MCF 10A (cell line): ENCODE results near the gene LATS2. TPM values are rescaled to one million over a fixed set of nuclear protein-coding genes. Genes with fewer than 3 reads are reported as not detected.

Source experiments
- BruUV-seq: library from RNA; stranded (reverse); fragments of 400-500 nt; replicated peaks from 2 replicates; lab custom pipeline; 2021; lab: Mats Ljungman, UMichigan
- CTCF ChIA-PET: fragments of 300-600 bp; sonication (Branson Sonifier 250); formaldehyde crosslinking; extraction: SDS; loops from one replicate; lab custom pipeline; 2021; ENCODE audit warnings: antibody characterized with exemption, inconsistent platforms; lab: Yijun Ruan, JAX
- POLR2A ChIA-PET: fragments of 300-600, 350-650 bp; sonication (Branson Sonifier 250); formaldehyde crosslinking; extraction: SDS; loops from one replicate; lab custom pipeline; 2020; ENCODE audit warnings: antibody characterized with exemption, inconsistent platforms; lab: Yijun Ruan, JAX
- DNase-seq: peaks from one replicate; pipeline ENCODE4 v3.0.0-alpha.2; 2018; ENCODE audit not compliant: unreplicated experiment
- H3K27ac Mint-ChIP-seq: one replicate; pipeline ENCODE4 v1.8.0; 2022; ENCODE audit warnings: mild to moderate bottlenecking, low read depth, mixed read lengths; ENCODE audit not compliant: unreplicated experiment
- H3K27me3 Mint-ChIP-seq: one replicate; pipeline ENCODE4 v1.8.0; 2022; ENCODE audit warnings: mixed read lengths; ENCODE audit not compliant: insufficient read depth, unreplicated experiment
- H3K36me3 Mint-ChIP-seq: one replicate; pipeline ENCODE4 v1.8.0; 2022; ENCODE audit warnings: mild to moderate bottlenecking, moderate library complexity, mixed read lengths; ENCODE audit not compliant: insufficient read depth, unreplicated experiment
- H3K4me1 Mint-ChIP-seq: one replicate; pipeline ENCODE4 v1.8.0; 2022; ENCODE audit warnings: mixed read lengths; ENCODE audit not compliant: insufficient read depth, unreplicated experiment
- H3K4me3 Mint-ChIP-seq: one replicate; pipeline ENCODE4 v1.8.0; 2022; ENCODE audit warnings: mild to moderate bottlenecking, moderate library complexity, mixed read lengths; ENCODE audit not compliant: unreplicated experiment
- H3K9me3 Mint-ChIP-seq: one replicate; pipeline ENCODE4 v1.8.0; 2022; ENCODE audit warnings: mixed read lengths; ENCODE audit not compliant: unreplicated experiment
- CTCF ChIP-seq: fragments of 200-600 bp; IDR thresholded peaks from one replicate; pipeline ENCODE4 v1.8.0; 2022; ENCODE audit warnings: antibody characterized with exemption, mild to moderate bottlenecking; ENCODE audit not compliant: unreplicated experiment
- intact Hi-C: fragments of 100-400 bp; cut with micrococcal nuclease; formaldehyde crosslinking; loops from 2 replicates; pipeline ENCODE4 v1.14.1; 2022
- total RNA-seq: library from RNA; stranded (reverse); gene quantifications from 2 replicates; pipeline ENCODE4 v1.2.3, GENCODE V29; 2022

The LATS2 gene
- total RNA-seq, 1 experiment from 2014 or later = 32.3 TPM

GRCh38 chr13:20990910-20991525 lies 70.4 kb downstream of the LATS2 start:
- intact Hi-C loops = no loop called here
- POLR2A ChIA-PET = interaction anchor here (1.8 kb wide), 1 partner anchor 24 kb away, joined by 5 read pairs; no protein-coding TSS in a partner anchor
- TF ChIP-seq CTCF = no peak
- no peaks in the 10 kb centered on the region for H3K9me3 Mint-ChIP-seq
- H3K27me3 Mint-ChIP-seq = no peaks in the 10 kb centered on the region
- DNase-seq = no peak
- H3K27ac Mint-ChIP-seq = peak overlapping the region; percentile 55
- H3K4me1 Mint-ChIP-seq = peaks cover 37% of the 10 kb centered on the region
- CTCF ChIA-PET = no interaction called here
- no TSS peak for BruUV-seq
- H3K36me3 Mint-ChIP-seq = peaks cover 51% of the 10 kb centered on the region
- no peak overlapping the region for H3K4me3 Mint-ChIP-seq

GRCh38 chr13:20989656-20990321 lies 71.6 kb downstream of the LATS2 start:
- peaks cover 32% of the 10 kb centered on the region for H3K4me1 Mint-ChIP-seq
- no TSS peak for BruUV-seq
- peaks cover 52% of the 10 kb centered on the region for H3K36me3 Mint-ChIP-seq
- intact Hi-C loops = no loop called here
- H3K4me3 Mint-ChIP-seq = no peak overlapping the region
- H3K9me3 Mint-ChIP-seq = no peaks in the 10 kb centered on the region
- H3K27me3 Mint-ChIP-seq = no peaks in the 10 kb centered on the region
- no peak for TF ChIP-seq CTCF
- ChIA-PET POLR2A (no interaction called here), CTCF (no interaction called here)
- no peak for DNase-seq
- no peak overlapping the region for H3K27ac Mint-ChIP-seq

- Mint-ChIP-seq H3K4me1 (peaks cover 28% of the 10 kb centered on the region), H3K4me3 (no peak overlapping the region), H3K27me3 (no peaks in the 10 kb centered on the region), H3K9me3 (no peaks in the 10 kb centered on the region), H3K27ac (no peak overlapping the region), H3K36me3 (peaks cover 51% of the 10 kb centered on the region)
- no TSS peak for BruUV-seq
- no peak for DNase-seq
- intact Hi-C loops = no loop called here
- no peak for TF ChIP-seq CTCF
- ChIA-PET POLR2A (no interaction called here), CTCF (no interaction called here)
These were observed 72.3 kb downstream of the LATS2 start for GRCh38 chr13:20988909-20989655.
